Heart left ventricle (tissue), 16 donors: ENCODE measurements around the gene ACKR2. TPM values are rescaled to one million over a fixed set of nuclear protein-coding genes. Genes with fewer than 3 reads are reported as not detected.

Source experiments
- ATAC-seq, 4 donors: fragments of 200-7000 bp; cut with Tn5 transposase; one replicate each; pipeline ENCODE4 v1.9.1; 2020 to 2022; ENCODE audit warnings: moderate library complexity in 4 of 4, mild to moderate bottlenecking in 3 of 4, moderate number of reproducible peaks in 1 of 4
- DNase-seq, 5 donors: peaks; one replicate each; pipeline ENCODE4 v3.0.0-alpha.2; 2020
- H3K27ac ChIP-seq, 12 donors: fragments of 200-600 bp; sonication (generic) in 4 of 12; one replicate each; pipeline versions ENCODE4 v1.5.0 to v1.8.0; 2016 to 2022; ENCODE audit warnings: mild to moderate bottlenecking in 2 of 12
- H3K27me3 ChIP-seq, 9 donors: fragments of 200-600 bp; sonication (generic) in 2 of 9; one replicate each; pipeline versions ENCODE4 v1.5.1 to v1.8.0; 2016 to 2022; ENCODE audit warnings: mild to moderate bottlenecking in 3 of 9
- H3K36me3 ChIP-seq, 9 donors: fragments of 200-600 bp; sonication (generic) in 2 of 9; one replicate each; pipeline versions ENCODE4 v1.5.0 to v1.8.0; 2018 to 2022; ENCODE audit warnings: mild to moderate bottlenecking in 2 of 9
- H3K4me1 ChIP-seq, 12 donors: fragments of 200-600 bp; sonication (generic) in 4 of 12; one replicate each; pipeline versions ENCODE4 v1.5.0 to v1.8.0; 2016 to 2022; ENCODE audit warnings: mild to moderate bottlenecking in 3 of 12
- H3K4me3 ChIP-seq, 12 donors: fragments of 200-600 bp; sonication (generic) in 4 of 12; one replicate each; pipeline versions ENCODE4 v1.5.0 to v1.8.0; 2017 to 2022; ENCODE audit warnings: mild to moderate bottlenecking in 9 of 12, moderate library complexity in 4 of 12
- H3K9me3 ChIP-seq, 12 donors: fragments of 200-600 bp; sonication (generic) in 4 of 12; one replicate each; pipeline versions ENCODE4 v1.5.0 to v1.8.0; 2016 to 2022; ENCODE audit warnings: mild to moderate bottlenecking in 1 of 12
- POLR2A ChIP-seq, 2 donors: fragments of 450-650 bp; IDR thresholded peaks; one replicate each; pipeline ENCODE4 v1.6.1; 2017; ENCODE audit warnings: antibody characterized with exemption in 2 of 2, mild to moderate bottlenecking in 2 of 2, moderate library complexity in 2 of 2
- WGBS, 4 donors: extraction: QIAGEN DNeasy Blood & Tissue Kit in 2 of 4; methylation state at CpG; one replicate each; pipeline versions ENCODE4 v1.1.5 to v1.1.7; 2013 to 2018; 5-methylcytosine and 5-hydroxymethylcytosine counted together
- intact Hi-C, 10 donors: fragments of 100-400 bp; cut with DNase I; formaldehyde crosslinking; loops; one replicate each; pipeline versions ENCODE4 v1.11.1 to v1.14.2; 2022
- polyA plus RNA-seq, 2 donors: library from polyadenylated mRNA; stranded (reverse); fragments of 200-250 nt; gene quantifications; one replicate each; pipeline ENCODE4 v1.2.3, GENCODE V29; 2013
- total RNA-seq, 9 donors: library from RNA; depleted of rRNA in 2 of 9; stranded (reverse); fragments of >200 nt in 2 of 9; fragmentation: NEBNext Ultra II Directional in 3 of 9; extraction: Animal tissue kit (Norgen Biotek cat#: 25700) in 3 of 9; gene quantifications; one replicate each; pipeline versions ENCODE4 v1.1.0 to v1.2.4, GENCODE V29; 2016 to 2023
- TF ChIP-seq, protein P1 (sequence below), 12 donors: fragments of 200-600 bp; sonication (generic) in 4 of 12; IDR thresholded peaks; one replicate each; pipeline versions ENCODE4 v1.5.0 to v1.8.0; 2018 to 2022; ENCODE audit warnings: antibody characterized with exemption in 12 of 12, mild to moderate bottlenecking in 5 of 12
- donor health status: ischemic (EF 13 %, LVEDD 7.1; RV severe dilation, severe dysfunction).
- donor health status: healthy with polysubstance abuse.
- donor health status: DM: no; HTN: yes; CAD: no.
- donor health status: DM: no; HTN: no; CAD: no.
- donor health status: ischemic (EF 25% LVEDD 6.9; RV normal size, moderate dysfunction).
- donor health status: ischemic (EF 25% LVEDD 5.7; RV mildly dilated, moderate dysfunction).
- donor health status: healthy.
- donor health status: DM: yes; HTN: yes; CAD: no.
- donor health status: ischemic (EF 35%, LVEDD 5.7; RV mildly dilated, moderate dysfunction).
- donor health status: nonischemic (EF 11% LVEDD 7.7; RV severe dilation, severe dysfunction).
- donor health status: DM: yes; HTN: yes; CAD: no.
- donor health status: PGD.
- donor health status: ischemic (EF 29% LVEDD 5.4; RV normal size, mild dysfunction).
- donor health status: nonischemic (EF 23%, LVEDD 6.1; RV moderate dilation, normal function).

ACKR2 gene
- total and polyA plus RNA-seq, 11 donors: 0.22 to 3.1 (median 0.65) TPM

DNA sequence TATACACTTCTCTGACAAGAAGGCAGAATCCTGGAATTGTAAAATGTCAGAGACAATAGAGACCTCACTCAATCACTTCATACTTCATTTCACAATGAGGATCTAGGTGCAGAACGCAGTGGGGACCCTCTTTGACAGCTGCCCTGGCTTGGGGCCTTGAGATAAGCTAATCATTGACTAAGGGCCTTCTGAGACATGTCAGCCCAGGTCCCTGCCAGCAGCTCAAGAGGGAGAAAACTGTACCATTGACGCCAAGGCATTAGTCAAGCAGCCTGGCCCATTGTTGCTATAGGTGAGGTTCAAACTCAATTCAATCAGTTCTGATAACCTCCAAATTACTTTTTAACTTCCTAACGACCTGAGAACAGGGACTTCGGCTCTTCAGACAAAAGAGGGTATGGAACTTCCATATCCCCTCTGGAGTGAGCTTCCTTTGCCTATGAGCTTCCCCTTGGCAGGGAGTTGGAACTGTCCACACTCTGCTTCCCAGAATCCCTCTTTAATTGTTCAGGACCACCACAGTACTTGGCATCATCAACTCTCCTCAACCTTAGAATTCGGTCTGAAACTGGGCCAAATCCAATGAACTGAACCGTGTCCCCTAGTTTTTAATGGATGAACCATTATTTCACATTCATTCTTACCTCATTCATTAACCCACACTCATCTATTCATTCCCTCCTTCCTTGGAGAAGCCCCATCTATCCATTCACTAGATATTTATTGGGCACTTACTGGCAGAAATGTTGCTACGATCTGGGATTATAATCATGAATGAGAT is 67.9 kb downstream of the ACKR2 start:
- no peak for TF ChIP-seq POLR2A (IDR thresholded peaks at IDR 0.05)
- TF ChIP-seq, protein P1, sequence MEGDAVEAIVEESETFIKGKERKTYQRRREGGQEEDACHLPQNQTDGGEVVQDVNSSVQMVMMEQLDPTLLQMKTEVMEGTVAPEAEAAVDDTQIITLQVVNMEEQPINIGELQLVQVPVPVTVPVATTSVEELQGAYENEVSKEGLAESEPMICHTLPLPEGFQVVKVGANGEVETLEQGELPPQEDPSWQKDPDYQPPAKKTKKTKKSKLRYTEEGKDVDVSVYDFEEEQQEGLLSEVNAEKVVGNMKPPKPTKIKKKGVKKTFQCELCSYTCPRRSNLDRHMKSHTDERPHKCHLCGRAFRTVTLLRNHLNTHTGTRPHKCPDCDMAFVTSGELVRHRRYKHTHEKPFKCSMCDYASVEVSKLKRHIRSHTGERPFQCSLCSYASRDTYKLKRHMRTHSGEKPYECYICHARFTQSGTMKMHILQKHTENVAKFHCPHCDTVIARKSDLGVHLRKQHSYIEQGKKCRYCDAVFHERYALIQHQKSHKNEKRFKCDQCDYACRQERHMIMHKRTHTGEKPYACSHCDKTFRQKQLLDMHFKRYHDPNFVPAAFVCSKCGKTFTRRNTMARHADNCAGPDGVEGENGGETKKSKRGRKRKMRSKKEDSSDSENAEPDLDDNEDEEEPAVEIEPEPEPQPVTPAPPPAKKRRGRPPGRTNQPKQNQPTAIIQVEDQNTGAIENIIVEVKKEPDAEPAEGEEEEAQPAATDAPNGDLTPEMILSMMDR (IDR thresholded peaks at IDR 0.05): no peak
- Histone ChIP-seq H3K36me3 (no peaks in the 10 kb centered on the region), H3K4me3 (no peak overlapping the region), H3K27me3 (no peaks in the 10 kb centered on the region), H3K4me1 (peaks cover 0 to 21% (median 10%) of the 10 kb centered on the region in 12 donors), H3K27ac (no peak overlapping the region), H3K9me3 (no peaks in the 10 kb centered on the region)
- 74 to 81% (median 79%) methylated on average over 7 of the region's 7 CpGs for WGBS, 4 donors
- intact Hi-C loops: loop anchor here in 1 of 10 donors (5.0 kb wide), 1 partner anchor 35 kb away; no protein-coding TSS in a partner anchor
- ATAC-seq (no peak), DNase-seq (no peak)

DNA sequence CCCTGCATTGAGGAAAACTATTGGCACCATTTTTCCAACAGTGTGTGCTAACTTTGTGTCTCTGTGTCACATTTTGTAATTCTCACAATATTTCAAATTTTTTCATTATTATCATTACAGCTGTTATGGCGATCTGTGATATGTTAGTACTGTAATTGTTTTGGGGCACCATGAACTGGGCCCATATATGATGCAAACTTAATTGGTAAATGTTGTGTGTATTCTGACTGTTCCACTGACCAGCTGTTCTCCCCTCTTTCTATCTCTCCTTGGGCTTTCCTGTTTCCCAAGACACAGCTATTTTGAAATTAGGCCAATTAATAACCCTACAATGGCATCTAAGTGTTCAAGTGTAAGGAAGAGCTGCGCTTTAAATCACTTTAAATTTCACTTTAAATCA is 68.6 kb downstream of the ACKR2 start:
- TF ChIP-seq, protein P1 (IDR thresholded peaks at IDR 0.05): no peak
- TF ChIP-seq POLR2A (IDR thresholded peaks at IDR 0.05): no peak
- WGBS, 4 donors: 86 to 91% (median 87%) methylated on average over 2 of the region's 2 CpGs
- Histone ChIP-seq H3K27me3 (no peaks in the 10 kb centered on the region), H3K36me3 (no peaks in the 10 kb centered on the region), H3K27ac (no peak overlapping the region), H3K9me3 (no peaks in the 10 kb centered on the region), H3K4me1 (peaks cover 0 to 14% (median 6%) of the 10 kb centered on the region in 12 donors), H3K4me3 (no peak overlapping the region)
- DNase-seq (no peak), ATAC-seq (no peak)
- intact Hi-C loops: loop anchor here in 1 of 10 donors (5.0 kb wide), 1 partner anchor 36 kb away; no protein-coding TSS in a partner anchor

DNA sequence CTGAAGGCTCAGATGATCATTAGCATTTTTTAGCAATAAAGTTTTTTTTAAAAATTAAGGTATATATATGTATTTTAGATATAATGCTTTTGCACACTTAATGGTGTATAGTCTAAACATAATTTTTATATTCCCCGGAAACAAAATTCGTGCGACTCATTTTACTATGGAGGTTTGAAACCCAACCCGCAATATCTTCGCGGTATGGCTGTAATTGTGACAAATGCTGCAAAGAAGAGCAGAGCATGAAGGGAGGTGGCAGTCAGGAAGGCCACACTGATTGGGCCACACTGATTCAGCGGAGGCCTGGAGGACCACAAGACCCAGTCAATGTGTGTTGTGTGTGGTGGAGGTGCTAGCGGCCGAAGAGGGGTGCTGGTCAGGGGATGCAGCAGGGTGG is 70.9 kb downstream of the ACKR2 start:
- ATAC-seq (no peak), DNase-seq (no peak)
- H3K9me3 ChIP-seq: no peaks in the 10 kb centered on the region
- H3K4me3 ChIP-seq: peak overlapping the region in 11 of 12 donors; percentile 44 to 76 (median 66)
- TF ChIP-seq, protein P1 (IDR thresholded peaks at IDR 0.05): no peak
- no peak for TF ChIP-seq POLR2A (IDR thresholded peaks at IDR 0.05)
- intact Hi-C loops: loop anchor here (2.0 to 10.0 kb wide), 8 partner anchors 41 to 305 kb away; no protein-coding TSS in a partner anchor
- peak overlapping the region in 3 of 12 donors; percentile 59 to 82 (median 78) for H3K27ac ChIP-seq
- 79 to 89% (median 86%) methylated on average over 9 of the region's 9 CpGs for WGBS, 4 donors
- peaks cover 0 to 7% (median 0%) of the 10 kb centered on the region in 9 donors for H3K27me3 ChIP-seq
- no peaks in the 10 kb centered on the region for H3K36me3 ChIP-seq
- H3K4me1 ChIP-seq: peaks cover 0 to 11% (median 6%) of the 10 kb centered on the region in 12 donors
